HG03354 (cell line): ENCODE data around the gene UROS.

ENCODE experiments used
- ATAC-seq: cut with Tn5 transposase; IDR thresholded peaks from one replicate; pipeline ENCODE4 v1.9.1; 2021; ENCODE audit warnings: mild to moderate bottlenecking; ENCODE audit not compliant: unreplicated experiment, poor library complexity, severe bottlenecking

The UROS gene

GRCh38 chr10:125770844-125771243, 52.2 kb downstream of the UROS start:
- no peak for ATAC-seq

- no peak for ATAC-seq
These were observed 53.9 kb downstream of the UROS start for GRCh38 chr10:125769175-125769574.

- no peak for ATAC-seq
These were observed 54.7 kb downstream of the UROS start for GRCh38 chr10:125768219-125768855.

DNA sequence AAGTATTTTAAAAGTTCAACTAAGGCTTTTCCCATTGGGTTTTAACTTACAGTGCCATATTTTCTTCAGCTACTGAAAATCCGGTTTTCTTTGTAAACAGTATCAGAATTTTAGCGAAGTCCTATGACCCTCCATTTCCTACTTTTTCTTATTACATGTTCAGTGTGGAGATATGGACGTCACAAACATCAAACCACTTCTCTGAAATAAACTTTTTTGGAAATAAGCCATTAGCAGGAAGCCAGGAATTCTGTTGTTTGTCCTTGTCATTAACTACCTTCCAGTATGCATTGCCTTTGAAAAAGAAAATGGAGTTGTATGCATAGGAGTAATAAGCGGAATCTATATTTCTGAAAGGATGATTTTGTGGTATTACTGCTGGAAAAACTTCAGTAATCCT, 56.5 kb downstream of the UROS start:
- ATAC-seq, result no peak

DNA sequence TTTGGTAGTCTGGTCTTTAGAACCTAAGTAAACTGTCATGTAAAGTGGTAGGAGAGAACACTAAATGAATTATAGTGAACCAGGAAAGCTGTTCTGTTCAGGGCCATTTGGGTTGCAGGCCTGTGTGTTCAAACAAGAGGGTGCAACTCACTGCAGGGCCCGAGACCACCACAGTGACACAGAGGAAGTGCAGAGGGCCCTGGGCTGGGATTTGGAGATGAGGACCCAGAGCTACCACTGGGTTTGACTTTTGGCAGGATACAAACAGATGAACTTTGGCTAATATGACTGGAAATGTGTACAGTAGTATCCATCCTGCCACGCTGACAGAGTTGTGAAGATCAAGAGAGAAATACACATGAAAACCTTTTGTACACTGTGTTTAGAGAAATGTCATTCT, 57.2 kb downstream of the UROS start:
- no peak for ATAC-seq

DNA sequence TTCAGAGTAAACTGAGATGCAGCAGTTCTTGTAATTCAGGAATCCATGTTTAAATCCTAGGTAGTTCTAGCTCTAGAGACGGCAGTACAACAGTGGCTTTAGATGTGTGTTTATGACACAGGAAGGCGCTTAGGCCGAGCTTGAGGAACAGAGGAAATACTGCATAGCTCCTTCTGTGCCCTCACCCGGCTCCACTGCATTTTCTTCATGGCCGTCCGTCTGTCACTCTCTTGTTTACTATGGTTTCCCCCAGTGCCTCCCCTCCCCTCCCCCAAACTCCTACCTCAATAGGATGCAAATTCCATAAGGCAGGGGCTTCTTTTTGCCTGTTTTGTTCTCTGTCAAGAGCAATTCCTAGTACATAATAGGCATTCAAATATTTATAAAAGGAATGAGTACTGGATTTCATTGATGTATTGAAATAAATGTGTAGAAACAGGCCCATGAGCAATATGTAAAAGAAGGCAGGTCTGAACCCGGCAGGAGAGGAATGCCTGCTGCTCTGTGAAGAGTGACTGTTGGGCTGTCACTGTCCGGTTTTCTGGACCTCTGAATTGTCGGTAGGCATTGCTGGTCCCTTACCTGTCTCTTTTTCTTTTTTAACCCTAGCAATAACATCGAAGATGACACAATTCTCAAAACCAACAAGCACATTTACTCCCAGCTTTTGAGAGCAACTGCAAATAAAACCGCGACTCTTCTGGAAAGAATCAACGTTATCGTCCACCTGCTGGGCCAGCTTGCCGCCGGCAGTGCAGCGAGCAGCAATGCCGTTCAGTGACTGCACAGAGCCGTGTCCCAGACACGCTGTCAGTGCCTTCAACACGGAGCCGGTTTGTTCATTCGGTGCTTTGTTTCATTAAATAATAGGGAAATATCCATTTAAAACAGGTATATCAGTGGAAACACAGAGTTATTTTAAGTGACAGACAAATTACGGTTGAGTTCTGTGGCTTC, 60.1 kb downstream of the UROS start:
- ATAC-seq, result no peak

- ATAC-seq, result no peak
These were observed 61.1 kb downstream of the UROS start for GRCh38 chr10:125761961-125762360.

- no peak for ATAC-seq
These were observed 65.3 kb downstream of the UROS start for GRCh38 chr10:125757742-125758141.

GRCh38 chr10:125756853-125757487, 66.1 kb downstream of the UROS start:
- ATAC-seq, result no peak

GRCh38 chr10:125756196-125756595, 66.9 kb downstream of the UROS start:
- no peak for ATAC-seq

DNA sequence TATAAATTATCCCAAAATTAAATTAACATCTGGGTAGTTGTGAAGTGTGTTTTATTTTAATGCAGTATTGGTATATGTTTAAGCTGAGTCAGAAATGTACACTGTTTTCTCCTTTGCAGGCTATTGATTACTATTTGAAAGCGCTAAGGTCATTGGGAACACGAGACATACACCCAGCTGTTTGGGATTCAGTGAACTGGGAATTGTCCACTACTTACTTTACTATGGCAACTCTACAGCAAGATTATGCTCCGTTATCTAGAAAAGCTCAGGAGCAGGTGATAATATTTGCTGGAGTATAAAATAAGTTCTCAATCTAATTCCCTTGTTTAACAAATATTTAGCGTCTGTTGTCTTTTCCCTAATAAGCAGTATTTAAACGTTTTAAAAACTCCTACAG, 75.6 kb downstream of the UROS start:
- no peak for ATAC-seq

DNA sequence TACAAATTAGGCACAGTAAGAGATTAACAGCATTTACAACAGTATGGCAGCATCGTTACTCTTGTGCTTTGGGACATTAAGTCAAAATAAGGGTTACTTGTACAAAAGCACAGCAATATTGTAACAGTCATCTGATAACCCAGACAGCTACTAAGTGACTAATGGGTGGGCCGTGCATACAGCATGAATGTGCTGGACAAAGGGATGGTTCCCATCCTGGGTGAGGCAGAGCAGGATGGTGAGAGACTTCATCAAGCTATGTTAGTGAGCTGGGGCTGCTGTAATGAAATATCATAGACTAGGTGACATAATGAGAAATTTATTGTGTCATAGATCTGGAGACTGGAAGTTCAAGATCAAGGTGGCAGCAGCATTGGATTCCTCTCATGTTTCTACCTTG, 78.1 kb downstream of the UROS start:
- ATAC-seq, result no peak

DNA sequence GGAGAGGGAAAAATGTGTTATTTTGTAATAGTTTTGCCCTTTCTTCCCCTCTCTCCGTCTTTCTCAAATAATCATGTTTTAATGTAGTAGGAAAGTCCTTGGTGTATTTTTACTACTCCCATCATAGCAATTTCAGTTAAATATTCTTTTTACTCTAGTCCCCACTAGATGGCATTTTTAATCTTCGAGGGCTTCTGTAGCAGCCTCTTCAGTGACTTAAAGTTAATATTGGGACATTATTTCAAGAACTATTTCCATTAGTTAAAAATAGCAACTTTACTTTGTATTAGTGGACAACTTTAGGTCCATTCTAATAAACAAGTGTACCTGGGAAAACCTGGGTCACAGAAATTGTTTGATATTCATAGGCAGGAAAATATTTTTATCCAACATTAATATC, 80.6 kb downstream of the UROS start:
- ATAC-seq, result no peak

GRCh38 chr10:125739994-125740679, 82.9 kb downstream of the UROS start:
- ATAC-seq, result no peak
